ENCODE results near the gene DOCK2.
A peak's percentile ranks its signal among the peaks of the same experiment; 100 is the strongest.
"Not testable (repeated sequence)": the region's sequence is repeated elsewhere in the genome, so short reads cannot be mapped to it uniquely, and the experiment has no call there.

The DOCK2 gene

DNA sequence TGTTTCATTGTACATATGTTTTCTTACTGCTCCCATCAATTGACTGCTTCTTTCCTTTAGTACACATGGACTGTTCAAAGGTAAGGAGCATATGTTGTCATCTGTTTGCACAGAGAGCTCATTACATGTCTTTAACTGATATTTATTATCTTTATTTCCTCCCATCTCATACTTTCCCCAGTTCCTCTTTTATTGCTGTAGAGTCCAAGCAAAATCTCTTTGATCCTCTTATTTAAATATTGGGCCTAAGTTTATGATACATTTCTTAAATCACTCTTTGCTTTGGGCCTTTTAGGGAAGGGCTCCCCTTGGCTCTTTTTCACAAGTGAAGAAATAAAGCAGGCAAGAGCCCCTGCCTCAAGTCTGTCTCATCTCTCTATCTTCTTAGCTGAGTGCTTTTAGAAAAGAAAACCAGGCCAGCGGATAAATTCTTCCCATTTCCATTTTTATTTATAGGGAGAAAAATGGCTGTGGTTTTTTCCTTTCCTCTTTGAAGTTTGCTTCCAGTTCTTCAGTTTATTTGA, 152.4 kb downstream of the DOCK2 start:
- no peak for DNase-seq (ENCODE audit: low spot score)

DNA sequence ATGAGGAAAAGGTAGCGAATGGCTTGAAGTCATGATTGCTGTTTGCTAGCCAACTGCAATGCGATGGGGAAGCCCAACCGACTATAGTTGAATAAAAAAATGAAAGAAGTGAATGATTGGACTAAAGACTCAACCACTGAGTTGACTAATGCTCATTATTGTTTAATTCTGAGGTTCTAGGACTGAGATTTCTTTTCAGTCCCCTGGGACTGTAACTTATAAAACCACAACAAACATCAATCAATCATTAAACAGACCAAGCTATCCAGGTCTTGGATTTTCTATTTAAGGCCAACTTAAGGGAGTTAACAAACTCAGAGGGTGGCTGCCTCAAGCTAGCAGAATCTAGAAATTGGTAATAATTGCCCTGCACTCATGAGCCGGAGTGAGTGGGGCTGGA, 154.2 kb downstream of the DOCK2 start:
- DNase-seq (ENCODE audit: low spot score), result no peak

DNA sequence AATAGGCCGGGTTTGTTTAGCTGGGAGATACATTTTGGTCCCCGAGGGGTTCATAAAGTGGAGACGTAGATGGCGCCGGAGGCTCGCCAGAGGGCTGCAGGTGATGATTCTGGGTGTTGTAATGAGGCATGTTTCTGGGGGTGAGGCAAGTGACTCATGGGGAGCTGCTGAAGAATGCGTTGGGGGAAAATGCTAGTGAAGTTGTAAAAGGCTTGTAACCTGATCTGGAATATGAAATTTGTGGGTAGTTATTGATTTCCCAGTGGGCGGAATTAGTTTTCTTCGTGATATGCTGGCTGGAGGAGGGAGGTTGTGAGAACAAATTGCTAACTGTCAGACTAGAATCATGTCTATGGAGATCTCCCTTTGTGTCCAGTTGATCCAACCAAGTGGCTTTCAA, 158.3 kb downstream of the DOCK2 start:
- DNase-seq (ENCODE audit: low spot score), result no peak

DNA sequence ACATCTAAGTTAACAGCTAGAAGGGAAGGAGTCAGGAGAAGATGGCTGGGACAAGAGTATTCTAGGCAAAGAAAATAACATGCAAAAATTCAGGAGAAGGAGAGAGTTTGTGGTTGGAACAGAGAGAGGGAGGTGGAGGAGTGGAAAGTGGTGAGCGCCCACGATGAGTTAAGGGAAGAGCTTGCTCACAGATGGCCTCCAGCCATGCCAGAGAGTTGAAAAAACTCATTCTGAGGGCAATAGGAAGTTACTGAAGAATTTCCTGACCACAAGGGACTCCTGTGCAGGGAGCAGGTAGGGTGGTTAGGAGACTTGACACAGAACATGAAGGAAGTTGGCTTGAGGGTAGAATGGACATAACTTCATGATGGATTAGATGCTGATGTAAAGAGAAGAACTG, 159.7 kb downstream of the DOCK2 start:
- DNase-seq (ENCODE audit: low spot score), result no peak

DNA sequence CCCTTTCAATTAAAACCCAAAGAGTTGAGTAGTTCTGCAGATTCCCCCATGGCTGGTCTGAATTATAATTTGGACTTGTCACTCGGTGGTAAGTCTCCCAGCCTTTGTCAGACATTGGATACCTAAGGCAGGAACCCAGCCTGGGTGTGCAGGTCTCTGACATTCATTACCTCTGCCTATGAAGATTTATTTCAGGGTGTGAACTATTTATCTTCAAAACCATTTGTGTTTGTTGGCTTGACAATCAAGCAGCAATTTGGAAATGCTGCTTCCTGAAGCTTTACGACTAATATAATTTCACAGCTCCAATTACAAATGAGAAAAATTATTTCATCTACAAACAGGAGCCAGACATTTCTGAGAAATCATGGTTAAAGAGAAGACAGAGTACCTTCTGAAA, 160.5 kb downstream of the DOCK2 start:
- no peak for DNase-seq (ENCODE audit: low spot score)

DNA sequence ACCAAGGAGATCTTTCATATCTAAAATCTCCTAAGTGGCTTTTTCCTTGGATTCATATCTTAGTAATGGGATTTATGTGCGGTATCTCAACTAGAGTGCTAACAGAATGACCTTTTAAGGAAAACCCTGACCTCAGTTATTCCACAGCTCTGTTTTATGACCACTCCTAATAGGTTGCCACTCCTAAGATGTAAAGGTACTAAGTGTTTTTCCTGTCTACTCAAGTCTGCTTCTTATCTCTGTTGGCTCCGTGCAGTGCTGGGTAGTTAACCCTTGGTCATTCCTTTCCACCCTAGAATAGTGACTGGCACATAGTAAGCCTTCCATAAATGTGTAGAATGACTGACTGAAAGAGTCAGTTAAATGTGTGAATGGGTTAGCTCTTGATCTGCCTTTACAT, 161.4 kb downstream of the DOCK2 start:
- DNase-seq (ENCODE audit: low spot score), result no peak

DNA sequence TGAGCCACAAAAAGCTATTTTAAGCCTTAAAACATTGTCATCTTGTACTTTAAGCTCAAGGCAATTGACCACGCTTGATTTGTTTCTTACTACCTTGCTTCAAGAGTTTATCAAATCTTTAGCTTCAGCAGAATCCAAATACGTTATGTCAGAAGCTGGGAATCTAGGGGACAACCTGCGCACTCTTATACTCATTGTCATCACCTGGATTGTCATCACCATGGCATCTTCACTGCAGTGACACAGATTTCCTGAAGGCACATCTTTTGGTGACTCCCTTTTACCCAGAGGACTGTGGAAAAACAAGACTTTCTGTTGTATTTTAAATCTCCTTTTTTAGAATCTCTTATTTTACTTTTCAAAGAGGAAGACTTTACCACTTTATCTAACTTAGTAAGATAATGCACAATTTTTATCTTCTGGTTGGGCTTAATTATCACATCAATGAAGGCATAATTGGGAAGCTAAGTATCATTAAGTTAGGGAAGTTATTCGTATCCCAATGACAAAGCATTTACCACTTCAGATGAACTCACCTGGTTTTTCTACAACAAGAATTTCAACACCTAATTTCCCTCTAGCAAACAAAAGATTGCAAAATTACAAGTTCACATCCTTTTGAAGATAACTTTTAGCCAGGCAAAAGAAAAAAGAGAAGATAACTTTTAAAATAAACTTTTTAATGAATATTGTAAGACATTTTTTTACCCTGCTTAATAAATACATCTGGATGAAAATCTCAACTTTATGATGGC, 162.0 kb downstream of the DOCK2 start:
- DNase-seq (ENCODE audit: low spot score), result no peak

DNA sequence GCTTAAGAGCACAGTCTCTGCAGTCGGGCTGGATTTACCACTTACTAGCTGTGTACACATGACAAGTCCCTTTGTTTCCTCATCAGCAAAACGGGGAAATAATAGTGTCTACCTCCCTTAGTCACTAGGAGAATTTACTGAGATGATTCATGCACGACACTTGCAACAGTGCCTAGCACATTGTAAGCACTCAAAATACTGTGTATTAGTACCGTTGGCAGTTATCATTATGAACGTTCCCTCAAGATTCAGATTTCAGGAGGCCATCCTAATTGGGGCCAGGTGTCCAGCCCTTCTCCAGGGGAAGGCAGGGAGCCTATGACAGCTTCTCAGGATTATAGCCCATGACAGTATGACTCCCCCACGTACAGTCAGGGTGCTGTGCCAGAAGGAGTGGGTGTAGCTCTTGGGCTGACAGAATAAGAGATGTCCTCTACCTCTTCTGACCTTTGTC, 164.3 kb downstream of the DOCK2 start:
- no peak for DNase-seq (ENCODE audit: low spot score)

DNA sequence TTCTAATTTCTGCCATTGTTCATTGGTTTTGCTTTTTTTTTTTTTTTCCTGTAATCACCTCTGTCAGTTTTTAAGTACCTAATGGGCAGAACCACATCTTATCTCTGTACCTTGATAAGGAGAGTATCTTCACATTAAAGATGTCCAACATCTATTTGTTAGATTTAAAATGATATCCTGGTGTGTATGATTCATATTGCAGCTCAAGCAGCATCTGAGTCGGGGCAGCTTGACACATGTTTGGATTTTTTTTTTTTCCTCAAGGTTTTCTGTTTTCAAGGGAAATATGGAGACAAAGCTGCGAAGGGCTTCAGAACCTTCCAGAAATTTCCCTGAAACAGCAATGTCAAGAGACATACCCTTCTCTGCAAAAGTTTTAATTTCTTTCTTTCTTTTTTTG, 164.7 kb downstream of the DOCK2 start:
- no peak for DNase-seq (ENCODE audit: low spot score)

DNA sequence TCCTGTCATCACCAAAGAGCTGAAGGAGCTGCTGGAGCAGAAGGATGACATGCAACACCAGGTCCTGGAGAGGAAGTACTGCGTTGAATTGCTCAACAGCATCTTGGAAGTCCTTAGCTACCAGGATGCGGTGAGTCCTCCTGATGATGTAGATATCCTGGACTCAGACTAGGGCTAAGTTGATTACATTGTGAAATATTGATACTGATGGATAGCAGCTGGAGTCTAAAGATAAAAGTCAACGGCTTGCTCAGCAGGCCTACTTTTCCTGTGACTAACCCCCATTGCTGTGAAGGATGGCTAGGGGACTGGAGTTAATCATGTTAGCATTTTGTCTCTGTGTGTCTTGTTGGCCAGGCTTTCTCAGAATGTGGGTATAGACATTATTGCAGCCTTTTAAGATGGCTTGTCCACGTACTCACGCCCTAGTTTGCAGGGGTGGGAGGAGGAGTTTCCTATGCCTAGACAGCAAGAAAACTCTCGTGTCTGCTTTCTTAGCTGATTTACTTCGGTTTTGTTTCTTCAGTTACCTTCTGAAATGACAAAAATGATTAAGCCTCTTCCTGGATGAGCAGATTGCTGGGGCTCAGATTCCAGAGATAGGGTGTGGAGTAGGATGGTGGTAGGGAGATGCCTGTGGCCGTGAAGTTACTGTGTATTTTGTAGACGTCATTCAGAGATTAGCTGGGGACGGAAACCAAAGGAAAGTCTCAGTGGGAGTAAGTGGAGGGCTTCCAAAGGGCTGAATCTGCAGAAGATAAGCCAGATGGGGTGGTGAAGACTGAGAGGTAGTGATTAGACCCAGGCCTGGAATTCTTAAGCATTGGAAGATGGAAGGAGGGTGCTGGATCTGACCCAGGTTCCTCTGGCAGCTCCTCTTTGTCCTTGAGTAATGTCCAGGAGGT, 166.3 kb downstream of the DOCK2 start:
- no peak for DNase-seq (ENCODE audit: low spot score)

DNA sequence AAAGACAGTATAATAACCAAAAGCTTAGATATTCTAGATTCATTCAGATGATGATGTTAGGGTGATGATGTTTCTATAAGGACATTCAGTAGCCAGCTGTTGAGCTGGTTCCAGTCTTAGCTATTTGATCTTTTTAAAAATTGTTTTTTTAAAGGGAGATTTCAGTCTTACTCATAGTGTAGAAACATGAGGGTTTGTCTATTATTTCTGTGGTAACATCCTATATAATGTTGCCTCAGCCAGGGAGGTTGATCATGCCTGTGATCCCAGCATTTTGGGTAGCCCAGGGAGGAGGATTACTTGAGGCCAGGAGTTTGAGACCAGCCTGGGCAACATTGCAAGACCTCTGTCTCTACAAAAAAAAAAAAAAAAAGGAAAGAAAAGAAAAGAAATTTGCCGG, 167.8 kb downstream of the DOCK2 start:
- DNase-seq (ENCODE audit: low spot score), result no peak

DNA sequence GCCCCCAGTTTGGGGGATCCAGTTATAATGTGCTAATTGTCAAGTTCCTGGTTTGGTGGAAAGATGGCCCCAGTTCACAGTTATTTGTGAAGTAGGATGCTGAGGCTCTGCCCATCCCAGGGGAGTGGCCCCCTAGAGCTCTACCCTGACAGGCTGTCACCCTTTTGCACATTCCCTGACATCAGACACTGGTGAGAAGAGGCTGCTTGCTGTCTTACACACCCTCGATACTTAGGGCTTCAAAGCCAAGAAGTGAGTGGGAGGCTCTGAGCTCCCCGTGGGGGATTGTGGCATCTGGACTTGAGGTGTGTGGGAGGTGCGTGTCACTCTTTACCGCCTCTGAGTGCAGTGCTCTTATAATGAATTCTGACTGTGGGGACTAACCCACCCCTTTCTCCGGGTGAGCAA, 168.5 kb downstream of the DOCK2 start:
- peak; percentile 1 for DNase-seq (ENCODE audit: low spot score)

DNA sequence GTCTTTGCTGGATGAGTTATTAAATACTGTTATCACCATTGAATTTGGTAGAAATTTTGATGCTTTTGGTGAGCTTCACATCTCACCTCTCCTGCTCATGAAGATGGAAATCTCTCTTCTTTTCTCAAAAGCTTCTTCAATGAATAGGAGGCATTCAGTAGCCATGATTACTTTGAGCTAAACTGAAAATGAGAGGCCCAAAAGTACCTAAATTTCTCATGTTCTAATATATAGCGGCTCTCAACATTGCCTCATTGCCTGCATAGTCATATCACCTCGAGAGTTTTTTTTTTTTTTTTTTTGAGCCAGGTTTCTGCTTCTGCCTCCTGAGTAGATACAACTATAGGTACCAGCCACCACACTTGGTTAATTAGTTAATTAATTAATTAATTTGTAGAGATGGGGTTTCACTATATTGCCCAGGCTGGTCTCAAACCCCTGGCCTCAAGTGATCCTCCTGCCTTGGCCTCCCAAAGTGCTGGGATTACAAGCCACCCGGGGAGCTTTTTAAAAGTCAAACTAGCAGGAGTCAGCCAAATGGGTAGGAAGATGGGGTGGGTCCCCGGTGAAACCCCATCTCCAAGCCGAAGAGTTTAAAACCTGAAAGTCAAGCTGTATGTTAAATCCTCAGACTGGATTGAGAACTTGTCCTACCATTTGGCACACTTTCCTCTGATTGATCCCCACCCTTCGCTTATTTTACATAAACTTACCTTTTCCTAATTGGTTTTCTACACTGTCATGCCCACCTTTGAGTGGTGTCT, 169.0 kb downstream of the DOCK2 start:
- no peak for DNase-seq (ENCODE audit: low spot score)

DNA sequence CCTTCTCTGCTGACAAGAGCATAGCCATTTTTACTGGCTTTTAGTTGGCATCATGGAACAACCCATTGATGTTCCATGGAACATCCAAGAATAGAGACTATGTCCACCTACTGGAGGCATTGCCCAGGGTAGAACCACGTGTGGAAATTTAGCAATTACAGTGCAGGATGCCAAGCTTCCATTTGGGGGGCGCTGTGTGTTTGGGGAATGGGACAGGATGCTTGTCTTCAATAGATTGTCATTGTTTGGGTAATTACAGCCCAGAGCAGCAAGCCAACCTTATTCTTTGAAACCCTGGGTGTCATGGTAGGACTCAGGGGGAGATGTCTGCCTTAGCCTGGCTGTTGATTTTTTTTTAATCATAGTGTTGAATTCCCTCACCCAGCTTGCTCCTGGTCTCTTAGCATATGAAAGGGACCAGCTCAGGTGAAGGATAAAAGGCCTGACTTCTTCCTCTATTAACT, 171.1 kb downstream of the DOCK2 start:
- DNase-seq (ENCODE audit: low spot score), result no peak

DNA sequence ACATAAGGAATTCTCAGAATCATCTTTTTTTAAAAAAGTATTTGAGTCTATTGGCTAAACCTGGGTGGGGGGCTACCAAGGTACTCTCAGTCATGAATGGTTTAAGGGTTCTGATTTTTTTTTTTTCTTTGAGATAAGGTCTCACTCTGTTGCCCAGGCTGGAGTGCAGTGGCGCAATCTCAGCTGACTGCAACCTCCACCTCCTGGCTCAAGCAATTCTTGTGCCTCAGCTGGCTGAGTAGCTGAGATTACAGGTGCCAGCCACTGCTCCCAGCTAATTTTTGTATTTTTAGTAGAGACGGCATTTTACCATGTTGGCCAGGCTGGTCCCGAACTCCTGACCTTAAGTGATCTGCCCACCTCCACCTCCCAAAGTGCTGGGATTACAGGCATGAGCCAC, 171.8 kb downstream of the DOCK2 start:
- DNase-seq (ENCODE audit: low spot score), result not testable (repeated sequence)

DNA sequence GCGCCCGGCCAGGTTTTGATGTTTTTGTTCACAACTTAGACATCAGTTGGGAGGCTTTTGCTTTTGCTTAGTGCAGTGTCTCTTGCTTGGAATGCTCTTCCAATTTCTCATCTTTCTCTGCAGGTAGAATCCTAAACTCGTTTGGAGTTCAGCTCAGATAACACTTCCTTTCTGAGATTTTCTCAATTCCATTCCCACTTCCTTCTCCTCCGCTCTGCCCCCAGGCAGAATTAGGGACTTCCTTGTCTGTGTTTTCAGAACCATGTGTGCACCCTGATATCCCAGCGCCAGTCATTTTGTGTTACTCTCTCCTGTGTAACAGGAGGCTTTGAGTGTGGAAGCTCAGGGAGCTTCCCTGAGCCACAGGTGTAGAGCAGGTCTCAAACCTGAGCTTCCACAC, 172.2 kb downstream of the DOCK2 start:
- no peak for DNase-seq (ENCODE audit: low spot score)

DNA sequence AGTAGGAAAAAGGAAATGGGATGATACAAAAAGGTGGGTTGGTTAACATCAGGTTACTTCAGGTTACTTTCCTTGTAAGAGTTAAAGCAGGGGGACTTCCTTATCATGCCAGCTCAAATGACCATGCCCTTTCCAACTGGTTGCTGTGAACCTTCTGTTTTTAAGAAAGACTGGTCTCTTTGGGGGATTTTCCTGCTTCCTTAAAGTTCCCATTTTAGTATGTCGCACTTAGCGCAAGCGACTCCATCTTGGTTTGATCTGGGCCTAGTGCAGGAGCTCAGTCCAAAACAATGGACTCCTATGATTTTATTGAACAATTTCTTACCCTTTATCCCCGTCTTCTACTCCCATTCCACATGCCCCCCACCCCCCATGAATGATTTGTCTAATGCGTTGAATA, 173.4 kb downstream of the DOCK2 start:
- no peak for DNase-seq (ENCODE audit: low spot score)

DNA sequence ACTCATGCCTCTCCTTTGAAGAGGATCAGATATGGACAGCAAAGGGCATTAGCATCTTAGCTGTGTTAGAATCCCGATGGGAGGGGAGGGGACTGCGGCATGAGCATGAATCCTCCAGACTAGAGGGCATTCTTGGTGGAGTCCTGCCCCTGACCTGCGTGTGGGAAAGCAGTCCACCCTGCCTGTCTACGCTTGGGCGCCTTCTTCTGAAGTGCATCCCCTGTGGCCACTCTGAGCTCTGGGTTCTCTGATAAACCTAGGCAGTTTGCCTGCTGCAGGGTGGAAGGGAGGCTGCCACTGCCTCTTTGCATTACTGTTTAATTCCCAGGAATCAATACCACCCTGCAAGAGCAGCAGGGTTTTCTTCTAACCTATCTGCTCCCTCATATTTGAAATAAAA, 173.9 kb downstream of the DOCK2 start:
- no peak for DNase-seq (ENCODE audit: low spot score)

DNA sequence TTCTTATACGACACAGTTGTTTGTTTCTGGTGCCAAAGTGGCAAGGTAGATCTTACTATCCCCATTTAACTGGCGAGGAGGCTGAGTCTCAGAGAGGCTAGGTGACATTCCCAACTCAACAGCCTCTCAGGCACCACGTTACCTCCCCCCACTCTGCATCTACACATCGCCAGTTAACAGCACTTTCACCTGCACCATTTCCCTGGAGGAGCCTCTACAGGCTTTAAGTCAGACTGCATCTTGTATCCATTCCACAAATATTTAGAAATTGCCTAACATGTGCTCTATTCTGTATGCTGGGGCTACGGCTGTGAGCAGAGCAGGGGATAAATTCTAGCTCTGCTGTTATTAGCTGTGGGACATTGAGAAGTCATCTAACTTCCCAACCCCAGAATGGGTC, 174.6 kb downstream of the DOCK2 start:
- DNase-seq (ENCODE audit: low spot score), result no peak

DNA sequence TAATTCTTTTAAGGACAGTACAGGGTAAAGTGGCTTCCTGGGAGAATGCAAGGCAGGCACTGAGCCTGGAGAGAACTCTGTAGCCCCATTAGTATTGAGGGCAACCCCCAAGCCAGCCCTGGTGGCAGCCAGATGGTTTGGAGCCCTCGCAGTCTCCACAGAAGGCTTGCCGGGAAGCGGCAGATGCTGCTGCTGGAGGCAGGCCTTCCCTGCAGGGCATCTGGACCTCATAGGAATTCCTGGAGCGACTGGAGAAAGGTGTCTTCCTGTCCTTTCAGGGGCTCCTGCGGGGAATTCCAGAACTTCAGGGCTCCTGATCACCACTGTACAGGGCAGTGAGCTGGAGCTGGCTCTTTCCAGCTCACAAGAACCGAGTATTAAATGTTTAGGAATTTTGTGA, 175.7 kb downstream of the DOCK2 start:
- DNase-seq (ENCODE audit: low spot score), result no peak

DNA sequence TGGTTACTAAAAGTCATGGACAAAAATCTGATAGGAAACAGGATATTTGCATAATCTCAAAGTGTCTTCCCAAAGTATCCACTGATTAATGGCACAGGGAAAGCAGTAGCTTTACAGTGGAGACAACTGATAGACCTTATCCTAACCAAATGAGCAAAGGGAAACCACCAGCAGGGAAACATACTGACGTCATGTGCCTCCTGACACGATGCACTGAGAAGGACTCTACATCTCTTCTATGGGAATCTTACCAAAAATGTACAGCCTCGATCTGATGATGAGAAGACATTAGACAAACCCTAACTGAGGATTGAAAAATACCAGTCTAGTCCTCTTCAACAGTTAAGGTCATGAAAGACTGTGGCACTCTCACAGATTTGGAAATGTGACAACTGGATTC, 177.0 kb downstream of the DOCK2 start:
- DNase-seq (ENCODE audit: low spot score), result no peak

DNA sequence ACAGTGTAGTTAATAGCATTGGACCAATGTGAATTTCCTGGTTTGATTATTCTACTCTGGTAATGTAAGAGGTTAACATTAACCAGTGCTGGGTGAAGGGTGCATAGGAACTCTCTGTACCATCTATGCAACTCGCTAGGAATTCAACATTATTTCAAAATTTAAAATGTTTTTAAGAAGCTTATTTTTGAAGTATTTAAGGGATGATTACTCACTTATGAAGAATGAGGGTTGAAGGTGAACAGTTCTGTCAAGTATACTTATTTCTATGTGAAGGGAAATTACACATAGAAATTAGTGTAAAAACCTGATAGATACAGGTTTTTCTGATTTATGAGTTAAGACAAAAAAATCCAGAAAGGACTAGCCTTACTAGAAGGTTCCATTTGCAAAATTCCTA, 177.4 kb downstream of the DOCK2 start:
- no peak for DNase-seq (ENCODE audit: low spot score)
